K562 (cell line): ENCODE data around the gene GLT1D1.

ENCODE experiments used
- ZFP36 ChIP-seq: fragments of 150-350 bp; IDR thresholded peaks from 2 replicates; pipeline ENCODE4 v1.6.1; 2018; ENCODE audit warnings: low read length, low read depth; ENCODE audit not compliant: partially characterized antibody
- TF ChIP-seq, protein P1 (sequence below): sonication (generic); formaldehyde crosslinking; IDR thresholded peaks from 2 replicates; pipeline ENCODE4 v1.8.1; 2023; ENCODE audit warnings: mild to moderate bottlenecking, missing genetic modification reagents
- TF ChIP-seq, protein P2 (sequence below): fragments of 250-450 bp; sonication (Bioruptor Pico); IDR thresholded peaks from 2 replicates; pipeline ENCODE4 v1.5.0; 2022; ENCODE audit warnings: mild to moderate bottlenecking

DNA sequence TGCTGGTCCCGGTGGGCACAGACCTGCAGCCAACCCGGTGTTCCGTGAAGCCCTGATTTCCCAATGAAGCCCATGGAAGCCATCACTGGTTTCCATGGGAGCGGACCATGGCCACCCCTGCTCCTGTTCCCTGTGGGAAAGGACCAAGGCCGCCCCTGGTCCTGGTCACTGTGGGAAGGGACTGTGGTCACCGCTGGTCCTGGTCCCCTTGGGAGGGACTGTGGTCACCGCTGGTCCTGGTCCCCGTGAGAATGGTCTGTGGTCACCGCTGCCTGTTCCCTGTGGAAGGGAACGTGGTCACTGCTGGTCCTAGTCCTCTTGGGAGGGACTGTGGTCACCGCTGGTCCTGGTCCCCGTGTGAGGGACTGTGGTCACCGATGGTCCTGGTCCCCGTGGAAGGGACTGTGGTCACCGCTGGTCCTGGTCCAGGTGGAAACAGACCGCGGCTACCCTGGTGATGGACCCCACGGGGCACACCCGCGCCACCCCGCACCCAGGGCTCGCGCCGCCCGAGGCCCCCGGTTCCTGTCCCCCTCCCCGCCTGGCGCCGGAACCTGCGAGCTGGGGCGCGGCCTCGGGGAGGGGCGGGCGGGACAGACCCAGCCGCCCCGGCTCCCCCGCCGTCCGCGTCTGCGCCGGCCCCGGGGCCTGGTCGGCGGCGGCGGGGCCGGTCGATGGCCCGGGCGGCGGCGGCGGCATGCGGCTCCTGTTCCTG lies at the start of gene GLT1D1:
- TF ChIP-seq, protein P1, sequence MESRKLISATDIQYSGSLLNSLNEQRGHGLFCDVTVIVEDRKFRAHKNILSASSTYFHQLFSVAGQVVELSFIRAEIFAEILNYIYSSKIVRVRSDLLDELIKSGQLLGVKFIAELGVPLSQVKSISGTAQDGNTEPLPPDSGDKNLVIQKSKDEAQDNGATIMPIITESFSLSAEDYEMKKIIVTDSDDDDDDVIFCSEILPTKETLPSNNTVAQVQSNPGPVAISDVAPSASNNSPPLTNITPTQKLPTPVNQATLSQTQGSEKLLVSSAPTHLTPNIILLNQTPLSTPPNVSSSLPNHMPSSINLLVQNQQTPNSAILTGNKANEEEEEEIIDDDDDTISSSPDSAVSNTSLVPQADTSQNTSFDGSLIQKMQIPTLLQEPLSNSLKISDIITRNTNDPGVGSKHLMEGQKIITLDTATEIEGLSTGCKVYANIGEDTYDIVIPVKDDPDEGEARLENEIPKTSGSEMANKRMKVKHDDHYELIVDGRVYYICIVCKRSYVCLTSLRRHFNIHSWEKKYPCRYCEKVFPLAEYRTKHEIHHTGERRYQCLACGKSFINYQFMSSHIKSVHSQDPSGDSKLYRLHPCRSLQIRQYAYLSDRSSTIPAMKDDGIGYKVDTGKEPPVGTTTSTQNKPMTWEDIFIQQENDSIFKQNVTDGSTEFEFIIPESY (CRISPR knock-in tag) = no peak
- TF ChIP-seq, protein P2, sequence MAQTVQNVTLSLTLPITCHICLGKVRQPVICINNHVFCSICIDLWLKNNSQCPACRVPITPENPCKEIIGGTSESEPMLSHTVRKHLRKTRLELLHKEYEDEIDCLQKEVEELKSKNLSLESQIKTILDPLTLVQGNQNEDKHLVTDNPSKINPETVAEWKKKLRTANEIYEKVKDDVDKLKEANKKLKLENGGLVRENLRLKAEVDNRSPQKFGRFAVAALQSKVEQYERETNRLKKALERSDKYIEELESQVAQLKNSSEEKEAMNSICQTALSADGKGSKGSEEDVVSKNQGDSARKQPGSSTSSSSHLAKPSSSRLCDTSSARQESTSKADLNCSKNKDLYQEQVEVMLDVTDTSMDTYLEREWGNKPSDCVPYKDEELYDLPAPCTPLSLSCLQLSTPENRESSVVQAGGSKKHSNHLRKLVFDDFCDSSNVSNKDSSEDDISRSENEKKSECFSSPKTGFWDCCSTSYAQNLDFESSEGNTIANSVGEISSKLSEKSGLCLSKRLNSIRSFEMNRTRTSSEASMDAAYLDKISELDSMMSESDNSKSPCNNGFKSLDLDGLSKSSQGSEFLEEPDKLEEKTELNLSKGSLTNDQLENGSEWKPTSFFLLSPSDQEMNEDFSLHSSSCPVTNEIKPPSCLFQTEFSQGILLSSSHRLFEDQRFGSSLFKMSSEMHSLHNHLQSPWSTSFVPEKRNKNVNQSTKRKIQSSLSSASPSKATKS = no peak
- no peak for TF ChIP-seq ZFP36
